DOHH2 (cell line): ENCODE measurements around the gene R3HDM2.

Source experiments
- H3F3A ChIP-seq: fragments of 200-600 bp; sonication (generic), shearing (Covaris generic); 2 replicates; pipeline ENCODE4 v1.6.0; 2016; ENCODE audit warnings: antibody characterized with exemption, mild to moderate bottlenecking; ENCODE audit not compliant: control insufficient read depth, insufficient read depth
- H3K27ac ChIP-seq: fragments of 200-600 bp; sonication (generic); 2 replicates; pipeline ENCODE4 v1.5.1; 2014; ENCODE audit warnings: low read depth, mild to moderate bottlenecking, low read length, moderate library complexity
- H3K27me3 ChIP-seq: fragments of 200-600 bp; sonication (generic); 2 replicates; pipeline ENCODE4 v1.6.1; 2014; ENCODE audit warnings: mild to moderate bottlenecking, low read length, mixed read lengths; ENCODE audit not compliant: control insufficient read depth
- H3K36me3 ChIP-seq: fragments of 200-600 bp; sonication (generic); 2 replicates; pipeline ENCODE4 v1.6.1; 2014; ENCODE audit warnings: mild to moderate bottlenecking, low read length, moderate library complexity, mixed read lengths; ENCODE audit not compliant: control insufficient read depth
- H3K4me1 ChIP-seq: fragments of 200-600 bp; sonication (generic); 2 replicates; pipeline ENCODE4 v1.6.1; 2014; ENCODE audit warnings: mild to moderate bottlenecking, low read length, mixed read lengths; ENCODE audit not compliant: control insufficient read depth
- H3K4me2 ChIP-seq: fragments of 200-600 bp; sonication (generic); 2 replicates; pipeline ENCODE4 v1.6.0; 2014; ENCODE audit warnings: mild to moderate bottlenecking, low read length, moderate library complexity
- H3K4me3 ChIP-seq: fragments of 200-600 bp; sonication (generic); 2 replicates; pipeline ENCODE4 v1.5.1; 2014; ENCODE audit warnings: mild to moderate bottlenecking, low read length, mixed read lengths
- H3K79me2 ChIP-seq: fragments of 200-600 bp; sonication (generic); 2 replicates; pipeline ENCODE4 v1.6.1; 2014; ENCODE audit warnings: mild to moderate bottlenecking, low read length, mixed read lengths; ENCODE audit not compliant: control insufficient read depth
- H3K9me2 ChIP-seq: fragments of 200-600 bp; sonication (generic); replicated peaks from 2 replicates; pipeline ENCODE4 v1.6.1; 2014; ENCODE audit warnings: mild to moderate bottlenecking, low read length, mixed read lengths; ENCODE audit not compliant: control insufficient read depth
- H3K9me3 ChIP-seq: fragments of 200-600 bp; sonication (generic); 2 replicates; pipeline ENCODE4 v1.6.1; 2014; ENCODE audit warnings: antibody characterized with exemption, low read length, mixed read lengths; ENCODE audit not compliant: control insufficient read depth, insufficient read depth
- H4K20me1 ChIP-seq: fragments of 200-600 bp; sonication (generic); 2 replicates; pipeline ENCODE4 v1.6.0; 2014; ENCODE audit warnings: low read depth, mild to moderate bottlenecking, antibody characterized with exemption, low read length, moderate library complexity; ENCODE audit not compliant: control insufficient read depth, insufficient read depth
- CTCF ChIP-seq: fragments of 200-600 bp; sonication (generic); IDR thresholded peaks from one replicate; pipeline ENCODE4 v1.5.1; 2014; ENCODE audit warnings: antibody characterized with exemption, mild to moderate bottlenecking, low read depth, low read length; ENCODE audit not compliant: poor library complexity, severe bottlenecking
- EZH2phosphoT487 ChIP-seq: fragments of 200-600 bp; sonication (generic); IDR thresholded peaks from 2 replicates; pipeline ENCODE4 v1.6.1; 2017; ENCODE audit warnings: borderline replicate concordance, mild to moderate bottlenecking, antibody characterized with exemption, low read length, moderate library complexity, mixed read lengths

R3HDM2 gene

GRCh38 chr12:57370072-57370471, 60.8 kb downstream of the R3HDM2 start:
- no peaks in the 10 kb centered on the region for H3K9me3 ChIP-seq
- no peak overlapping the region for H3K27ac ChIP-seq
- TF ChIP-seq EZH2phosphoT487 (no peak), CTCF (no peak)
- no peak overlapping the region for H3K4me2 ChIP-seq
- H3K4me1 ChIP-seq: peaks cover 15% of the 10 kb centered on the region
- no peaks in the 10 kb centered on the region for H4K20me1 ChIP-seq
- no peaks in the 10 kb centered on the region for H3F3A ChIP-seq
- H3K4me3 ChIP-seq: no peak overlapping the region
- no peaks in the 10 kb centered on the region for H3K9me2 ChIP-seq
- H3K36me3 ChIP-seq: no peaks in the 10 kb centered on the region; the same call in 1 of the 2 replicates
- no peaks in the 10 kb centered on the region for H3K27me3 ChIP-seq
- H3K79me2 ChIP-seq: 0 out of 2 replicates have a peak, but pooled peaks cover 2% of the 10 kb centered on the region

- Histone ChIP-seq H3K4me1 (peaks cover 15% of the 10 kb centered on the region), H3K4me2 (no peak overlapping the region), H3K27me3 (no peaks in the 10 kb centered on the region), H4K20me1 (no peaks in the 10 kb centered on the region), H3K27ac (no peak overlapping the region), H3K79me2 (0 out of 2 replicates have a peak, but pooled peaks cover 2% of the 10 kb centered on the region), H3K9me2 (no peaks in the 10 kb centered on the region), H3K36me3 (no peaks in the 10 kb centered on the region; the same call in 1 of the 2 replicates), H3F3A (no peaks in the 10 kb centered on the region), H3K4me3 (no peak overlapping the region), H3K9me3 (no peaks in the 10 kb centered on the region)
- TF ChIP-seq CTCF (no peak), EZH2phosphoT487 (no peak)
Measured at GRCh38 chr12:57369202-57369601, 61.6 kb downstream of the R3HDM2 start.

- Histone ChIP-seq H3K36me3 (no peaks in the 10 kb centered on the region; the same call in 1 of the 2 replicates), H3K27me3 (no peaks in the 10 kb centered on the region), H3K79me2 (0 out of 2 replicates have a peak, but pooled peaks cover 2% of the 10 kb centered on the region), H3K4me1 (peaks cover 15% of the 10 kb centered on the region), H3K9me3 (no peaks in the 10 kb centered on the region), H3K4me3 (no peak overlapping the region), H3K27ac (no peak overlapping the region), H3K9me2 (no peaks in the 10 kb centered on the region), H3K4me2 (no peak overlapping the region), H4K20me1 (no peaks in the 10 kb centered on the region), H3F3A (no peaks in the 10 kb centered on the region)
- TF ChIP-seq CTCF: no peak
- TF ChIP-seq EZH2phosphoT487: no peak
Measured at GRCh38 chr12:57368349-57369095, 62.3 kb downstream of the R3HDM2 start.
